T-helper 1 cell treated with Interleukin-12 subunit alpha and Interleukin-12 subunit beta and Interleukin-4 antibody, amounts not matched to agents 30 ng/mL and 1 ng/mL, for 36 hours (primary cell): ENCODE measurements around the gene GPT2. TPM values are rescaled to one million over a fixed set of nuclear protein-coding genes. Genes with fewer than 3 reads are reported as not detected.

ENCODE experiments used
- intact Hi-C: fragments of 100-400 bp; cut with micrococcal nuclease; formaldehyde crosslinking; loops from one replicate; pipeline ENCODE4 v1.15.1; 2024
- total RNA-seq: library from RNA; stranded (reverse); gene quantifications from 2 replicates; pipeline ENCODE4 v1.2.3, GENCODE V29; 2022

Gene GPT2
- total RNA-seq, 1 donor from 2014 or later: 7.0 TPM

DNA sequence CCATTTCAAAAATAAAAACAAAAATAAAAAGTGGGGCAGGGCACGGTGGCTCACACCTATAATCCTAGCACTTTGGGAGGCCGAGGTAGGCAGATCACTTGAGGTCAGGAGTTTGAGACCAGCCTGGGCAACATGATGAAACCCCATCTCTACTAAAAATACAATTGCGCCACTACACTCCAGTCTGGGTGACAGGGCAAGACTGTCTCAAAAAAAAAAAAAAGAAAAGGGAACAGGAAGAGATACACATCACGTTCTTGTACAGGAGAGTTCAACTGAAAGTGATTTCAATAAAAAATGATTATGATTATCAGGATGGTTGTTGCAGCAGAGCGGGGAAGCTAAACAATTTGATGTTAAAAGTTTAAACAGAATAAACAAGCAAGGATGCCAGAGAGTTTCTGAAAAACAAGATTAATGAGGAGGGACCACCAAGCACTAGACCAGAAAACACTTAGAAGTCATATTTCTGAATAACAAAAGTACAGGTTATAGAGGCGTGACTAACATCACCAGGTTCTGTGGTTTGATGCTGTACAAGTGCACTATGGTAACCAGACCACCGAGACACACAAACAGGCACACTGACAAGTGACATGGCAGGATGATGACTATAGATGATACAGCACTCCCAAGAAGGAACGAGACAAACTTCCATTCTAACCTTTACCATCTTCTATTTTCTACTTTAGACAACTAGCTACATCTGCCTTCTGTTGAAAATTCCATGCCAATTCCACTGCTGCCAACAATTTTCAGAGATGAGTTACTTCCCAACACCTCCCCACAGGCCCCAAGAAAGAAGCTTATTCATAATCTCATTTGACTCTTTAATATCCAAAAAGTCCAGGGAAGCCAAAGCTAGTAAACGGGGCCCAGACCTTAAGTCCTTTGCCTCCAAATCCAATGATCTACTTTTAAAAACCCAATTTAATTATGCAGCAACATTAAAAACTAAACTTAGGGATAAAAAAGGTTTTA lies 77.5 kb downstream of the GPT2 start:
- intact Hi-C loops: no loop called here

DNA sequence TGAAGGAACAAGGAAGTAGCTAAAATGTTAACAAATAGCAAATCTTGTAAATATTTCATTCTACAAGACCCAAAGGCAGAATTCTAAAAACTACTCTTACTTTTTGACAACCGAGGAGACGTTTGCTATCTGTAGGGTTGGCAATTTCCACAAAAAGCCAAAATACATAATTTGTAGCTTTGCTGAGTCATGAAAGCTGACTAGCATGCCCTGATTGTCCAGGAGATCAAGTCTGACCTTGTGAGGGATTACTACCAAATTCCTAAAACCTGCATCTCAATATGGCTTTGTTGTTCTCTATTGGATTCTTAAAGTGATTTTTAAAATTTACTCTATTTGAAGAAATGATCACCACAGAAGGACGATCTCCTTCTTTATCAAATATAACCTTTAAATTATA lies 78.5 kb downstream of the GPT2 start:
- intact Hi-C loops: no loop called here

DNA sequence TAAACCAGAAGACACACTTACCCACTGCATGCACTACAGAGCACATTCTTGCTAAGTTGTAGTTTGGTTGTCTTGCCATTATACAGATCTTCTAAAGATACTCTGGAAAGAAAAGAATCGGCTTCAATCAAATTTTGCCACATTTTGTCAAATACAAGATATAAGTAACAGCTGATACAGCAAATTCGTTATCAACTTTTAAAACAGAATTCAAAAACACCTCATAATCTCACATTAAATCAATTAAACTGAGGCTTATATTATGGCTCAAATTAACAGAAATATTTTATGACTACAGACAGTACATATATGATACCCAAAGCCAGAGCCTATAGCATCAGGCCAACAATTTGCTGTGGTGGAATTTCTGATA lies 83.9 kb downstream of the GPT2 start:
- intact Hi-C loops: no loop called here

DNA sequence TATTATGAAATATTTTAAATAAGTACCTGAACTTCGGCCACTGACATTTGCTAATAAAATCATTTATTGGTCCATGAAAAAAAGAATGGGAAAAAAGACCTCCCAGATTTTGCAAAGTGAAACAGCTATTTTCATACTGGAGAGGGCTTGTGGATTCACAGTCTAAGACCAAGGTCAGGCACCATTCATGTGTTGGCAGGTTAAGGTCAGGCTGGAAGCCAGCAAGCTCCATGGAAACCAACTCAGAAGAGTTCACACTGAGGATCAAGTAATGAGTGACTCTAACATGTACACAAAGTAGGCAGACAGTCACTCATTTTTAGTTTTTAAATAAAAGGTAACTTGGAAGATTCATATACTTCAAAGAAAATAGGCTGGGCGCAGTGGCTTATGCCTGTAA lies 85.9 kb downstream of the GPT2 start:
- intact Hi-C loops: loop anchor here (5.0 kb wide), 2 partner anchors 597 to 1397 kb away; no protein-coding TSS in a partner anchor

DNA sequence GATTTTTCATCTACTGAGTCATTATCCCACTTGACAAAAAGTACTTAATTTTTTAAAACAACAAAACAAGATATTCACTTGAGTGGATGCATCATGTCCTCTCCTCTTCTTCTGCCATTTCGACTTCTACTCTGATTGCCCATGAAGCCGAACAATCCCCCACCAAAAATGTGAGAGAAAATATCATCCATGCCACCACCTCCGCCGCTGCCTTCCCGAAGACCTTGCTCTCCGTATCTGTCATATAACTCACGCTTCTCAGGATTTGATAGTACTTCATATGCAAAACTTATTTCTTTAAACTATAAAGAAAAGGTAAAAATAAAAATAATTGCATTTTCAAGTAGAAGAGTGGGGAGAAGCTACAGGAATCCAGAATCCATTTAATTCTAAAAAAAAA lies 87.1 kb downstream of the GPT2 start:
- intact Hi-C loops: loop anchor here (5.0 kb wide), 2 partner anchors 596 to 1396 kb away; no protein-coding TSS in a partner anchor

DNA sequence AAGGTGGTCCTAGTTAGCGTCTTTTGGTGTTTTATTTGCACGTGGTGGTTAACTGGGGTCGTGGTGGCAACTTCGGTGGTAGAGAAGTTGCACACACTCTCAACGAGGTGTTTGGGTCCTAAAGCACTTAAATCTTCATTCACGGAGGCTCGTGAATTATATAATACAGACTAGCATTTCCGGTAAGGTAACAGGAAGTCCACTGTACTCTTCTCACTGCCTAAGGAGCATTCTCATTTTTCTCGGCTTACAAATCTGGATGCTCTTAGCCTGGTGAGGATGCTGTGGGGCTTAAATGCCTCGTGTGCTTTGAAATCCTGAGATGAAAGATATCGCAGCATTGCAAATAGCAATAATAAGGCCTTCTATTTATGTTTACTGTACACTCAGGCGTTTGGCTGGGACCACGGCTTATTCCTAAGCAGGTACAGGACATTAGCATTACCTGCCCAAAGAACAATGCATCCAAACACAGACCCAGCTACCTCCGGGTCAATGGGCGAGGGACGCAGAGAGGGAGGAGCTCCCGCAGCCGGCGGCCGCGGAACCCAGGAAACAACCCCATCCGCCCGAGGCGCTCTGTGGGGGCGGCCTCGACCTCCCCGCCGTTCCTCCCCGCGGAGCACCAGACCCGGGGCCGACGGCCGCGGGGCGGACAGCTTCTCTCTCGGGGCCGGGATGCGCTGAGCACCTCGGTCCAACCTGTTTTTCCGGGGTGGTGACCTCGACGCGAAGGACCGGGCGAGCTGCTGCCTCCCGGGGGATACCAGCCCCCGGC lies 88.5 kb downstream of the GPT2 start:
- intact Hi-C loops: loop anchor here (1.0 to 5.0 kb wide), 13 partner anchors 18 to 1639 kb away; partner anchors contain the start of genes C16orf87, GPT2, ITFG1 and ORC6

DNA sequence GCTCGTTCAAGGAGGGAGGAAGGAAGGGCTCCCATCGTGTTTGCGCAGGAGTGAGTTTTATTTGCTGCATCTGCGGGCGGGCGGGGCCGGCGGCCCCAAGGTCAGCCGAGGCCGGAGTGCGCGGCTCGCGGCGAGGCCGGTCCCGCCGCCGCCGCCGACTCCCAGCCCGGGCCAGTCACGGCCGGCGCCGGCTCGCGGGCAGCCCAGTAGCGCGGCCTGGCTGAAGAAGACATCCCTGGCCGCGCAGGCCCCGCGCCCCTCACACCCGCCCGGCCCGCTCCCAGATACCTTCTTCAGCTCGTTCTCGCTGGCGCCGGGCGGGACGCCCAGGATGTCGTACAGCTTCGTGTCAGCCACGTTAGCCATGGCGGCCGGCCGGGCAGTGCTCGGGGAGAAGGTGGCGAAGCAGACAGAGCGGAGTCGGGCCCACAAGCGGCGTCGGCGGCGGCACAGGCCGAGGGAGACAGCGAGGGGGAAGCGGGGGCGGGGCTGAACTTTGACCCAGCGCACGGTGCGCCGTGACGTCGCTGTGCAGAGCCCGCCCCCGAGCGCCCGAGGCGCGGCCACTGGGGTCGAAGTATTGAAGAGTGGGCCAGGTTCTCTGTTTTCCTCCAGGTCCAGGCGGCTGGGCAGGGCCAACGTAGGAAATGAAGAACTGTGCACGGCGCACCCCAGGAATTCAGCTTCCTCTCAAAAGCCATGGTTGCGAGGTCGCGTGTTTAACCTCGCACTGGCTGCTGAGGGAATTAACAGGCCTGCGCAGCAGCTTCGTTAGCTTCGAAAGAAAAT lies 89.2 kb downstream of the GPT2 start, which contains the start of gene DNAJA2:
Gene DNAJA2, minus strand, starts transcription at position 468 of the 789 bp plus-strand sequence. Its CDS starts 102 bp downstream, at position 366.
- intact Hi-C loops: loop anchor here (1.0 to 5.0 kb wide), 11 partner anchors 19 to 1638 kb away; partner anchors contain the start of genes C16orf87, ITFG1, ORC6 and PHKB

DNA sequence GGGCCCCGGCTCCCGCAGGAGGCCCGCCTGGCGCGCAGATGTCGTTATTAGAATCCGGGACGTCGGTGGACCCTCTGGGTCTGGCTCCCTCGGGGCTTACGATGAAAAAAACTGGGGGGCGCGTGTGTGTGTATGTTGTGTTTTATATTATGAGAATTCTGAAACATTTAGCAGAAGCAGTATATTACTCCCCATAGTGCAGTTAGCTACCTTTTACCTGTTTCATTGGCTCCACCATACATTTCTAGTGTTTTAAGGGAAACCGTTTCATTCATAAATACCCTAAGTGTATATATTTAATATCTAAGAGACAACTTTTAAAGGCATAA lies 89.8 kb downstream of the GPT2 start:
- intact Hi-C loops: loop anchor here (1.0 to 5.0 kb wide), 16 partner anchors 19 to 1637 kb away; partner anchors contain the start of genes C16orf87, ITFG1, LONP2 and ORC6

DNA sequence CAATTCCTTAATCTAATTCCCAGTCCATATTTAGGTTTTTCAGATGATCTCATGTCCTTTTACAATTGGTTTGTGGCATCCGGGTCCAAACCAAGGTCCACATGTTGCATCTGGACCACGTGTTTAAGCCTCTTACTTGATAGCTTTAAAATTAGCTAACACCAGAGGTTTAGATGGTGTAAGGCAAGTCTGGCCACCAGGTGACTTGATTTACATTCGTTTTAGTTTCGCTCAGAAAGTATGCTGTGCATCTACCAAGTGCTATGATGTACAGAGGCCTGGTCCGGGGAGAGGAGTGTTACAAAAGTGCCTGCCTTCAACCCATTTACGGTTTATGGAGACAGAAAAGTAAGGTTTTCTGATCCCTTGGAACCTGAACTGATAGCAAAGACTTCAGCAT lies 90.2 kb downstream of the GPT2 start:
- intact Hi-C loops: loop anchor here (1.0 to 5.0 kb wide), 7 partner anchors 44 to 1393 kb away; partner anchors contain the start of genes LONP2 and SHCBP1

DNA sequence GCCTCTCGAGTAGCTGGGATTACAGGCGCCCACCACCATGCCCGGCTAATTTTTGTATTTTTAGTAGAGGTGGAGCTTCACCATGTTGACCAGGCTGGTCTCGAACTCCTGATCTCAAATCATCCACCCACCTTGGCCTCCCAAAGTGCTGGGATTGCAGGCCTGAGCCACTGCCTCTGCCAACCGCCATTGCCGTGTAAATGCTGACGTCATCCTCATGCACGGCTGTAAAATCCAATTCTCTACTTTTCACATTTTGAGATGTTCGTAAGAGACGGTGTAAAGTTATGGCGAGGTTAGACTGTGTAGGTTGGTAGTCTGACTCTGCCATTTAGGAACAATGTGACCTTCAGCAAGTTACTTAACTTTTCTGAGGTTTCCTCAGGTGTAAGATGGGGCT lies 91.0 kb downstream of the GPT2 start:
- intact Hi-C loops: no loop called here

DNA sequence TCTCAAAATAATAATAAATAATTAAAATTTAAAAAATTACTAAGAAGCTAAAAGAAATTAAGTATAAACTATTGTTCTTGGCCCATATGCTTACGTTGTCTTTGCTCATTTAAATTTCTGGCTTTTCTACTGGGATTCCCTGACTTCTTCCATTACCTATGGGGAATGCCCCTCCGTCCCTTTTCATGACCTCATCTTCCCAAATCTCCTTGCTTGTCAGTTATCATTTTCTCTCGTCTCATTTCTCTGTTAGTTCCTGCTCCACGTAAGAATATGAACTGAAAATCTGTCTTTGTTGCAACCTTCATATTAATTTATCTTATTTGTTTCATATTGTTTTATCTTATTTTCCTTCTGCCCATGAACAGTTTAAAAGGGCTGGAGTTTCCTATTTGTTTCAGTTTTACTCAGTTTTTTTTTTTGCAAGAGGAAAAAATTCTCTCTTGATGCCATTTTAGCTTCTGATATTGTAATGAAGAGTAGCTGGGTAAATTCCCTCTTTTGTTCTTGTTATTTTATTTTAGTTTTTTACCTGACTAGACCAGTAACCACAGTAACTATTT lies 91.8 kb downstream of the GPT2 start:
- intact Hi-C loops: no loop called here

DNA sequence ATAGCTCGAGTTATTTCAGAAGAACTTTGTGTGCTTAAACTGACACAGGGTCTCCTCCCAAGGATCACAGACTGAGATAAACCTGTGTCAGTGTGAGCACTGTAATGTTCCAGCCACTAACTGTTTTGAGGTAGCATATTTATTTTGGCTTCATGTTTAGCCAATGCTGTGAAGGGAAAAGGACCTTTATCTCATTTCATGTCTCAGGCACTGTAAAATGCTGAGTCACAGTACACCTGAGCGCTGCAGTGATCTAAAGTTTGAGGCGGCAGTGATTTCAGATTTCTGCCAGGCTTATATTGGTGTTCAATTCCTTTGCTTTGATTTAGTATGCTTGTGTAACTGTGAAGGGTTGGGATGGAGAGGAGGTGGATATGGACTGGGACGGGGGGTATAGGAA lies 92.4 kb downstream of the GPT2 start:
- intact Hi-C loops: no loop called here

Other genes with a start within 250 kb of the GPT2 start
- gene VPS35, start 195.2 kb upstream of the GPT2 start, total RNA-seq: 70.3 and 73.1 TPM in 2 replicates
- gene ORC6, start 194.7 kb upstream of the GPT2 start, total RNA-seq: 33.9 and 36.5 TPM in 2 replicates
- gene MYLK3, start 136.0 kb upstream of the GPT2 start, total RNA-seq: 0.22 TPM in 2 replicates
- gene C16orf87, start 53.2 kb upstream of the GPT2 start, total RNA-seq: 18.9 and 21.0 TPM in 2 replicates
- 61.4 and 61.8 TPM in 2 replicates for gene DNAJA2, start 89.3 kb downstream of the GPT2 start, total RNA-seq